Ishikawa (cell line): Measurements from ENCODE around the gene WIPF1.

ENCODE experiments used
- CEBPB ChIP-seq: IDR thresholded peaks from 2 replicates; pipeline ENCODE4 v1.6.1; 2012
- EP300 ChIP-seq: IDR thresholded peaks from 2 replicates; pipeline ENCODE4 v1.6.1; 2012; ENCODE audit warnings: borderline replicate concordance
- REST ChIP-seq: IDR thresholded peaks from 2 replicates; pipeline ENCODE4 v1.6.1; 2012; ENCODE audit warnings: low read depth, mild to moderate bottlenecking
- TCF12 ChIP-seq: IDR thresholded peaks from 2 replicates; pipeline ENCODE4 v1.6.1; 2012; ENCODE audit warnings: low read depth
- USF1 ChIP-seq: IDR thresholded peaks from 2 replicates; pipeline ENCODE4 v1.6.1; 2012
- YY1 ChIP-seq: IDR thresholded peaks from 2 replicates; pipeline ENCODE4 v1.6.1; 2012; ENCODE audit warnings: low read depth
- ZBTB7A ChIP-seq: IDR thresholded peaks from 2 replicates; pipeline ENCODE4 v1.6.1; 2012; ENCODE audit warnings: low read depth
- TF ChIP-seq, protein P1 (sequence below): IDR thresholded peaks from 2 replicates; pipeline ENCODE4 v1.6.1; 2012

- TF ChIP-seq EP300: no peak
- TF ChIP-seq CEBPB: no peak
- TF ChIP-seq ZBTB7A: no peak
- no peak for TF ChIP-seq TCF12
- TF ChIP-seq USF1: no peak
- no peak for TF ChIP-seq YY1
- TF ChIP-seq REST: no peak
- TF ChIP-seq, protein P1, sequence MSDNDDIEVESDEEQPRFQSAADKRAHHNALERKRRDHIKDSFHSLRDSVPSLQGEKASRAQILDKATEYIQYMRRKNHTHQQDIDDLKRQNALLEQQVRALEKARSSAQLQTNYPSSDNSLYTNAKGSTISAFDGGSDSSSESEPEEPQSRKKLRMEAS: no peak
These were observed 8.7 kb upstream of the WIPF1 start for GRCh38 chr2:174606336-174606735.
